ENCODE results near the gene PIEZO1.

- TF ChIP-seq CTCF (IDR thresholded peaks at IDR 0.05): no peak
- TF ChIP-seq EP300 (IDR thresholded peaks at IDR 0.05): no peak
- TF ChIP-seq POLR2A (IDR thresholded peaks at IDR 0.05): no peak
Observed at GRCh38 chr16:88749358-88749757, 35.7 kb downstream of the PIEZO1 start.
